ENCODE data around the gene IQCN.

DNA sequence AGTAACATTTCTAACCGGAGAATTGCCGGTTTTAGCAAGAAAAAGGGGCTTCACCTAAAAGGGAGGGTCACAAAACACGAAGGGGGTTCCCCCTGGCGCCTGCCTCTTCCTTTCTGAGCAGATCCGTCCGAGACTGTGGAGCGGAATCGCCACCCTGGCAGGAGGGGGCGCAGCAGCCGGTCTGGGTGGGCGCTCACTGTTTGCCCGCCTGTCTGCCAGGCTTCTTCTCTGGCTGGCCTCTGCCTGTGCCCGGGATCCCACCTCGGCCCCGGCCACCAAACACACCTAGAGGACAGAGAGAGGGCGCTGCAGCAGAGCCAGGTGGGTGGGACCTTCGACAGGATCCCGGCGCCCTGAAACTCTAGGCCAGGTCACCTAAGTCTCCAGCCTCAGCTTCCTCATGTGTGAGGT lies 33.0 kb upstream of the IQCN start:
- TF ChIP-seq, protein P1, sequence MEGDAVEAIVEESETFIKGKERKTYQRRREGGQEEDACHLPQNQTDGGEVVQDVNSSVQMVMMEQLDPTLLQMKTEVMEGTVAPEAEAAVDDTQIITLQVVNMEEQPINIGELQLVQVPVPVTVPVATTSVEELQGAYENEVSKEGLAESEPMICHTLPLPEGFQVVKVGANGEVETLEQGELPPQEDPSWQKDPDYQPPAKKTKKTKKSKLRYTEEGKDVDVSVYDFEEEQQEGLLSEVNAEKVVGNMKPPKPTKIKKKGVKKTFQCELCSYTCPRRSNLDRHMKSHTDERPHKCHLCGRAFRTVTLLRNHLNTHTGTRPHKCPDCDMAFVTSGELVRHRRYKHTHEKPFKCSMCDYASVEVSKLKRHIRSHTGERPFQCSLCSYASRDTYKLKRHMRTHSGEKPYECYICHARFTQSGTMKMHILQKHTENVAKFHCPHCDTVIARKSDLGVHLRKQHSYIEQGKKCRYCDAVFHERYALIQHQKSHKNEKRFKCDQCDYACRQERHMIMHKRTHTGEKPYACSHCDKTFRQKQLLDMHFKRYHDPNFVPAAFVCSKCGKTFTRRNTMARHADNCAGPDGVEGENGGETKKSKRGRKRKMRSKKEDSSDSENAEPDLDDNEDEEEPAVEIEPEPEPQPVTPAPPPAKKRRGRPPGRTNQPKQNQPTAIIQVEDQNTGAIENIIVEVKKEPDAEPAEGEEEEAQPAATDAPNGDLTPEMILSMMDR (IDR thresholded peaks at IDR 0.05 in 8 of 11, conservative IDR thresholded peaks at IDR 0.05 in 3 of 11): peak in 1 of 11 experiments; percentile 7
- peak in 1 of 3 donors; percentile 62 for TF ChIP-seq POLR2AphosphoS5 (IDR thresholded peaks at IDR 0.05)
- TF ChIP-seq POLR2A (IDR thresholded peaks at IDR 0.05): no peak

Data from spleen (tissue), 7 donors.